ENCODE data around the gene GRIPAP1.

- no peak for TF ChIP-seq BACH2 (CRISPR knock-in tag; IDR thresholded peaks at IDR 0.05; ENCODE audit: borderline replicate concordance)
- no peak for TF ChIP-seq RARB (CRISPR knock-in tag; IDR thresholded peaks at IDR 0.05)
- TF ChIP-seq SNAI2 (CRISPR knock-in tag; IDR thresholded peaks at IDR 0.05) = no peak
- no peak for TF ChIP-seq ZC3H10 (CRISPR knock-in tag; IDR thresholded peaks at IDR 0.05)
- TF ChIP-seq GLIS3 (CRISPR knock-in tag; IDR thresholded peaks at IDR 0.05) = no peak
- TF ChIP-seq ISL1 (CRISPR knock-in tag; IDR thresholded peaks at IDR 0.05) = no peak
- TF ChIP-seq ZFP30 (CRISPR knock-in tag; IDR thresholded peaks at IDR 0.05) = no peak
Observed at GRCh38 chrX:48989483-48989882, 12.6 kb downstream of the GRIPAP1 start.
